Sigmoid colon (tissue), 4 donors: ENCODE measurements around the gene SH3TC2.

Source experiments
- EP300 ChIP-seq, 4 donors: sonication (generic); formaldehyde crosslinking; IDR thresholded peaks; one replicate each; pipeline ENCODE4 v1.6.1; 2017; ENCODE audit warnings: antibody characterized with exemption in 4 of 4
- POLR2A ChIP-seq, 2 donors: fragments of 450-650 bp; IDR thresholded peaks; one replicate each; pipeline ENCODE4 v1.6.1; 2016; ENCODE audit warnings: antibody characterized with exemption in 2 of 2, mild to moderate bottlenecking in 2 of 2, moderate library complexity in 2 of 2
- POLR2AphosphoS5 ChIP-seq, 4 donors: sonication (generic); formaldehyde crosslinking; IDR thresholded peaks; one replicate each; pipeline ENCODE4 v1.6.1; 2017; ENCODE audit warnings: antibody characterized with exemption in 4 of 4
- TF ChIP-seq, protein P1 (sequence below), 4 experiments: fragments of 450-650 bp in 3 of 4; fragments of 200-600 bp in 1 of 4; IDR thresholded peaks; one replicate each; pipeline ENCODE4 v1.5.1; 2016 to 2019; ENCODE audit warnings: antibody characterized with exemption in 4 of 4, mild to moderate bottlenecking in 3 of 4, moderate library complexity in 2 of 4

DNA sequence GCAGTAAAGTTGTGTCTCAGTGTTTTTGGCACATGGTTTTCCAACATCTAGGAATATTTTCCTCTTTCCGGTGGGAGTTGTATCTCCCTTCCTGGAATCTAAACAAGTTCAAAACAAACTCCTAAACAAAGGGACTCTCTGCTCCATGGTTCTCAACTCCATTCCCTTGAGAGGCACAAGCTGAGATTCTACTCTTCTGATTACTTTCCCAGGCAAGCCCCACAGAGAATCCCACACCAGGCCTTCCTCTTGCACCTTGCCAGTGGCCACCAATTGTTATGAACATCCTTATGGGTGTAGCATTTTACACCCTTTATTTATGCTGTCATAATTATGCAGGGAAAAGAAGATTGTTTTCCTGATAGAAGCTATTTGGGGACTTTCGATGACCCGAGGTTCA, 25.8 kb upstream of the SH3TC2 start:
- TF ChIP-seq, protein P1, sequence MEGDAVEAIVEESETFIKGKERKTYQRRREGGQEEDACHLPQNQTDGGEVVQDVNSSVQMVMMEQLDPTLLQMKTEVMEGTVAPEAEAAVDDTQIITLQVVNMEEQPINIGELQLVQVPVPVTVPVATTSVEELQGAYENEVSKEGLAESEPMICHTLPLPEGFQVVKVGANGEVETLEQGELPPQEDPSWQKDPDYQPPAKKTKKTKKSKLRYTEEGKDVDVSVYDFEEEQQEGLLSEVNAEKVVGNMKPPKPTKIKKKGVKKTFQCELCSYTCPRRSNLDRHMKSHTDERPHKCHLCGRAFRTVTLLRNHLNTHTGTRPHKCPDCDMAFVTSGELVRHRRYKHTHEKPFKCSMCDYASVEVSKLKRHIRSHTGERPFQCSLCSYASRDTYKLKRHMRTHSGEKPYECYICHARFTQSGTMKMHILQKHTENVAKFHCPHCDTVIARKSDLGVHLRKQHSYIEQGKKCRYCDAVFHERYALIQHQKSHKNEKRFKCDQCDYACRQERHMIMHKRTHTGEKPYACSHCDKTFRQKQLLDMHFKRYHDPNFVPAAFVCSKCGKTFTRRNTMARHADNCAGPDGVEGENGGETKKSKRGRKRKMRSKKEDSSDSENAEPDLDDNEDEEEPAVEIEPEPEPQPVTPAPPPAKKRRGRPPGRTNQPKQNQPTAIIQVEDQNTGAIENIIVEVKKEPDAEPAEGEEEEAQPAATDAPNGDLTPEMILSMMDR (IDR thresholded peaks at IDR 0.05) = no peak
- no peak for TF ChIP-seq EP300 (IDR thresholded peaks at IDR 0.05)
- no peak for TF ChIP-seq POLR2AphosphoS5 (IDR thresholded peaks at IDR 0.05)
- no peak for TF ChIP-seq POLR2A (IDR thresholded peaks at IDR 0.05)
